HepG2 (cell line): ENCODE results near the gene DNM3.

ENCODE experiments used
- CTCF ChIP-seq: sonication (generic); formaldehyde crosslinking; IDR thresholded peaks from 2 replicates; pipeline ENCODE4 v1.5.0; 2020; ENCODE audit warnings: mild to moderate bottlenecking, missing genetic modification reagents, moderate library complexity
- POLR2AphosphoS5 ChIP-seq: IDR thresholded peaks from 2 replicates; pipeline ENCODE4 v1.6.1; 2012; ENCODE audit warnings: low read depth, low read length
- ZNF263 ChIP-seq: sonication (generic); formaldehyde crosslinking; IDR thresholded peaks from 2 replicates; pipeline ENCODE4 v1.4.0; 2020; ENCODE audit warnings: missing genetic modification reagents
- ZSCAN22 ChIP-seq: sonication (generic); formaldehyde crosslinking; IDR thresholded peaks from 2 replicates; pipeline ENCODE4 v1.4.0; 2020; ENCODE audit warnings: mild to moderate bottlenecking, missing genetic modification reagents

DNA sequence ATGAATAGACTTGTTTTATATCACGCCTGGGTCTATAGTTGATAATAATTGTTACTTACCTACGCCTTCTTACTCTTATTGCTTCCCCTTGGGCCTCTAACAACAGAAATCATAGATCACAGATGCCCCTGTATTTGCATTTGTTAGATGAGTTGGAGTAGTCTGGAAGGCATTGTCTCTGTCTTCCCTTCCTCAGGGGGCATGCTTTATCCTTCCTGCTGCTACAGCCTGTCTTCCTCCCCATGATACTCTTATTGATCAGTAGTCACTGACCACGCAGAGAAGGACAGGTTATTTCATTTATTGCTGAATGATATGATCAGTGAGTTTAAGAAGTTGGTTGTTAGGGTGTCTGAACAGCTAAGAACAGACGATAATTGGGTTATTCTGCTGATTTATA is 98.4 kb downstream of the DNM3 start:
- no peak for TF ChIP-seq ZNF263 (CRISPR knock-in tag)
- no peak for TF ChIP-seq CTCF (CRISPR knock-in tag)
- TF ChIP-seq POLR2AphosphoS5: no peak
- TF ChIP-seq ZSCAN22 (CRISPR knock-in tag): no peak
